NOMO-1 treated with DMSO at 0.1 percent for 48 hours (cell line): ENCODE measurements around the gene STX11.

Experiments
- DNase-seq: peaks from one replicate; lab custom pipeline; 2025; ENCODE audit not compliant: unreplicated experiment; lab: John Stamatoyannopoulos, UW

STX11 gene

GRCh38 chr6:144141470-144141869, 8.8 kb upstream of the STX11 start:
- DNase-seq = no peak

GRCh38 chr6:144143106-144143505, 7.2 kb upstream of the STX11 start:
- DNase-seq = no peak

- no peak for DNase-seq
These were observed 6.4 kb upstream of the STX11 start for GRCh38 chr6:144143878-144144277.

- no peak for DNase-seq
These were observed 5.3 kb upstream of the STX11 start for GRCh38 chr6:144144996-144145395.

- no peak for DNase-seq
These were observed 4.8 kb upstream of the STX11 start for GRCh38 chr6:144145541-144145940.

- DNase-seq = no peak
These were observed 1.4 kb upstream of the STX11 start for GRCh38 chr6:144148886-144149285.

- DNase-seq = no peak
These were observed 791 bp upstream of the STX11 start for GRCh38 chr6:144149558-144149893.

- DNase-seq = peak; percentile 79
These were observed 667 bp downstream of the STX11 start for GRCh38 chr6:144150710-144151657.

- DNase-seq = peak; percentile 24
These were observed 2.1 kb downstream of the STX11 start for GRCh38 chr6:144152334-144152900.

GRCh38 chr6:144153260-144153659, 2.9 kb downstream of the STX11 start:
- DNase-seq = peak; percentile 31

- DNase-seq = no peak
These were observed 3.7 kb downstream of the STX11 start for GRCh38 chr6:144153971-144154370.

- no peak for DNase-seq
These were observed 5.2 kb downstream of the STX11 start for GRCh38 chr6:144155529-144155928.

- peak; percentile 93 for DNase-seq
These were observed 6.0 kb downstream of the STX11 start for GRCh38 chr6:144156338-144156737.

GRCh38 chr6:144156991-144157390, 6.7 kb downstream of the STX11 start:
- no peak for DNase-seq

- DNase-seq = no peak
These were observed 7.8 kb downstream of the STX11 start for GRCh38 chr6:144158133-144158532.

GRCh38 chr6:144159223-144159622, 8.9 kb downstream of the STX11 start:
- peak; percentile 70 for DNase-seq

GRCh38 chr6:144159742-144160141, 9.4 kb downstream of the STX11 start:
- peak; percentile 8 for DNase-seq

GRCh38 chr6:144160431-144161005, 10.2 kb downstream of the STX11 start:
- peak; percentile 13 for DNase-seq

- DNase-seq = peak; percentile 45
These were observed 11.7 kb downstream of the STX11 start for GRCh38 chr6:144161975-144162374.

- peak; percentile 95 for DNase-seq
These were observed 12.7 kb downstream of the STX11 start for GRCh38 chr6:144162977-144163376.

GRCh38 chr6:144165784-144166183, 15.5 kb downstream of the STX11 start:
- peak; percentile 35 for DNase-seq

GRCh38 chr6:144170044-144170443, 19.7 kb downstream of the STX11 start:
- no peak for DNase-seq
